HG02852 (cell line): ENCODE data around the gene ZNF521.
A peak's percentile ranks its signal among the peaks of the same experiment; 100 is the strongest.

ENCODE experiments used
- ATAC-seq: cut with Tn5 transposase; IDR thresholded peaks from one replicate; pipeline ENCODE4 v1.9.1; 2021; ENCODE audit warnings: mild to moderate bottlenecking, moderate library complexity; ENCODE audit not compliant: unreplicated experiment

Gene ZNF521

GRCh38 chr18:25175558-25176517 is 176.1 kb downstream of the ZNF521 start:
- ATAC-seq: no peak

GRCh38 chr18:25174324-25174723 is 177.6 kb downstream of the ZNF521 start:
- ATAC-seq: no peak

- ATAC-seq: no peak
Observed at GRCh38 chr18:25171334-25171733, 180.6 kb downstream of the ZNF521 start.

- ATAC-seq: no peak
Observed at GRCh38 chr18:25170402-25170801, 181.6 kb downstream of the ZNF521 start.

GRCh38 chr18:25169701-25170100 is 182.3 kb downstream of the ZNF521 start:
- ATAC-seq: no peak

DNA sequence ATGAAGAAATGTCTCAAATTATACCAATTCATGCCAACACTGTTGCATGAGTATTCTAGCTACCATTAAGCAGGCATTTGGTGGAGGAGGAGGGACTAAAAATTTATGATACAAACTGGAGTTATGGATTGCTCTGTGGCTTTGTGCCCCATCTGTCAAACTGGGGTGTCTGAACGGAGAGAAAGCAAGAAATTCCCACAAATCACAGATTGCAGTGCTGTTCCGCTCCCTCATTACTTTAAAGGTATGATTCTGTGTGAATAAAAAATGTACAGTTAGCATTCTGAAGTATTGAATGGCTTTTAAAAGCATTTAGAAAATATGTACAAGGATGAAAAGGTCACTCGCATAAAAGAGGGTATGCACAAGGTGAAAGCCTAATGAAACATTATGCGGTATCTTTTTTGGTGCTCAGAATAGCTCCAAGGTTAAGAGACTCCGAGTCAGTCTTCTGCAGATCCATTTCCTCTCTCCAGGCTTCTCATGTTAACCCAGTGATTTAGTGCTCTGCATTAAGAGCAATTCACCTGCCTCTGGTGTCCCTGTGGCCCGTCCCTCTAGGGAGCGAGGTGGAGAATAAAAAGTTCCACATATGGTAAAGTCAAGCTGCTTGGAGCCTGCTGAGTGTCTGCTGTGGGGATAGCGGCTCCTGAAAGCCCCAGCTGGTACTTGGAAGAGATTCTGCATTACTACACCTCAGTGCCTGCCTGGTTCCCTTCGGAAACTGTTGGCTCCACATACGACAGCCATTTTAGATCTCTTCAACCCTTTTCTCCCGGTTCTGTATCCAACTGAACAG is 184.2 kb downstream of the ZNF521 start:
- ATAC-seq: no peak

GRCh38 chr18:25166113-25166512 is 185.9 kb downstream of the ZNF521 start:
- ATAC-seq: no peak

DNA sequence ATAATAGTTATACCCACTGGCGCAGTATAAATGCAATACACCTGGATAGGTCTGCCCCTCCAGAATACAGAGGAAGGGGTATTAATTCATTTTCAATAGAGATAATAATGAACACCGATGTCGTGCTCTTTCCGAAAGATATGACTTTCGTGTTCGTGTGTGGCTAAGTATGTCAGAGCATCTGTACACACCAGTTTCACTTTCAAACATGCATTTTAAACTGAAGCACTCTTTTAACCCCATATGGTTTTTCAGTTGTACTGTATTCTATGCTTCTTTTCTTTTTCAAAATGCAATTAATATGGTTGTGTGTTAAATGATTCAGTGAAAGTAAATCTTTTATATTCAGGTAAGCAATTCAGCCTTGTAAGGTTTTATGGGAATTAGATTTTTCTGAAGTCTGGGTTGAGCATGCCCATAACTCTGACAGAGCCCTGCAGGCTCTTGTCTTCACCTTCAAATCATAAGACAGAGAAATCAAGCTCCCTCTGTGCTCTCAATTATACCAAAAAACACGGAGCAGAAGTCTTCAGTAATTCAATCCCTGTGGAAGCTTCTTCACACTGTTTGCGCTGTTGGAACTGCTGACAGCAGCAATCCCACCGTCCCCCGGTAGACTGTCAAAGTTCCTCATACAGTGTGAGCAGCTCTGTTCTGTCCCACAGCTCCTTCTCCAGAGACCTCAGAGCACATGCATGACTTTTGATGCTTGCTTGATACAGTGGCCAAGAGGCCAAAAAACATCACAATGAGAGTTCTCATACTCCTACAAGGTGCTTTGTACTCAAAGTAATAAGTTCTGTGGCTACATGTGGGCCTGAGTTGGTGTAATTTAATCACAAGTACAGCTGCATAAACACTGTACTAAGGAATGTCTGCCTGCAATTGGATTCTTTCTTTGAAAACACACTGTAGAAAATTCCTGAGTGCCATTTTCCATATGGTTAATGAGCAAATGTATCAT is 186.8 kb downstream of the ZNF521 start:
- ATAC-seq: peak; percentile 91

DNA sequence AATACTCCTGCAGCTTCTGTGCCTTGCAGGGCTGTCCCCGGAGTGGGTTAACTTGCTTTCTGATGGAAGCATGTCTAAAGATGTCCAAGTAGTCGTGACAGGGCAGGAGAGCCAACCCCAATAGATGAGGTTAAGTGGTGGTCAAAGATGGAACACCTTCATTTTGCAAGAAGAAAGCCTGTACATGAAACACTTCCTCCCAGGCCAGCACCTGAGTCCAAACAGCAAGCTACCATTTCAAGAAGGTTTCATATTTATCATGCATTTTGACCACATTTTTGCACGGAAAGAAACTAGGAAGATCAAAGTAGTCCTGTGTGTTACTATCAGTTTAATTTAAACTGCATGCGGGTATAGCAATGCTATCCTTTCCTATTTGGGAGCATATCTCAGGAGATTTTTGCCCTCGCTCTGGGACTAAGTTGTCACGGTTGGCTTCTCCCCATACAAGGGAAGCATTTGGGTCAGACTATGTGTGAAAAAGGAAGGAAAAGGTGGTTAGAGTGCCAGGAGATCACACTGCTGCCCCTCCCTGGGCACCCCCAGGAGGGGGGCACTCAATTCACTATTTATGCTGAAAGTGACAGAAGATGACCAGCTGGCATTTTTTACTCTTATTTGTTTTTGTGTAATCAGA is 187.6 kb downstream of the ZNF521 start:
- ATAC-seq: peak; percentile 38

- ATAC-seq: no peak
Observed at GRCh38 chr18:25153426-25153825, 198.5 kb downstream of the ZNF521 start.

GRCh38 chr18:25147877-25148488 is 204.0 kb downstream of the ZNF521 start:
- no peak for ATAC-seq

DNA sequence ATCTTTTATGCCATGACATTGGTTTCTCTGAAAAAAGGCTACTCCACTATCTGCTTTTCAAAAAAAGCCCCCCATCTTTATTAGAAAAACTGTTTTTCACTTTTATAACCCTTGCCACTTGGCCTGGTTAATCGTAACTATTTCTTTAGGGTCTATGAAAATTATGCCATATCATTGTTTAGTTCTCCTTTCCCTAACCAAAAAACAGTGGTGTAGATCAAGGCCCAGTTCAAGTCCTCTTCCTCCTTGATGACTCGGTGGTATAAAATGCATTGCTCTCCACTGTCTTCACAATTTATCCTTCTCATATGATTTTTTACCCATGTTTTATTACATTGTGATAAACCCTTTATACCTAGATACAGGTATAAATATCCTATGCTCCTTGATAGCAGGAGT is 205.5 kb downstream of the ZNF521 start:
- ATAC-seq: no peak

DNA sequence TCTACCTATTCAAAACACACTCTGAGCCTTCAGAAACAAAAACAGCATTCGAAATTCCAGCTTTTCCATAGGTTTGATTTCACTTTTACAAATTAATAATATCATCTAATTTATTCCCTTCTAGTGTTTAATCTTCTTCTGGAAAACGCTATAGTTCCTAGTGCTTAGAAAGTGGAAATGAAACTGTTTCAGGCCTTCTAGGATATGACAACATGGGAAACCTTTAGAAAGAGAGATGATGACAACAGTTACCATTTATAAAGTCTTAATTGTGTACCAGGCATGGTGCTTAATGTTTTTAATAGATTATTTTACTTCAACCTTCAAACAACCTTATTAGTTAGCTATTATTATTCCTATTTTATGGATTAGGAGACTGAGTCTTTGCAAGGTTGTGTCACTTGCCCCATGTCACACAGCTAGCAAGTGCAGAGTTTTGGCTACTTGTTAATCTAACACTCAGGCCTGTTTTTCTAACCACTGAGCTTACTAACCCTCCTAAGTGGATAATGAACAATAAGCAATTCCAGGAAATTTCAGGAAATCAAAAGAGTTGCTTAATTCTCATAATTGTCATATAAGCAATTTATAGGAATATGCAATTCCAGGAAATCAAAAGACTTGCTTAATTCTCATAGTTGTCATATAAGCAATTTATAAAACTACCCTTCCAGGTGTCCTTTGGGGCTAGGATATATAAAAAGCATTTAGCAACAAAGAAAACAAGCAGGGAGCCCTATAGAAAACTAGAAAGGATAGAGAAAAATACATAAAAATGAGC is 206.0 kb downstream of the ZNF521 start:
- no peak for ATAC-seq

- no peak for ATAC-seq
Observed at GRCh38 chr18:25144820-25145219, 207.1 kb downstream of the ZNF521 start.

DNA sequence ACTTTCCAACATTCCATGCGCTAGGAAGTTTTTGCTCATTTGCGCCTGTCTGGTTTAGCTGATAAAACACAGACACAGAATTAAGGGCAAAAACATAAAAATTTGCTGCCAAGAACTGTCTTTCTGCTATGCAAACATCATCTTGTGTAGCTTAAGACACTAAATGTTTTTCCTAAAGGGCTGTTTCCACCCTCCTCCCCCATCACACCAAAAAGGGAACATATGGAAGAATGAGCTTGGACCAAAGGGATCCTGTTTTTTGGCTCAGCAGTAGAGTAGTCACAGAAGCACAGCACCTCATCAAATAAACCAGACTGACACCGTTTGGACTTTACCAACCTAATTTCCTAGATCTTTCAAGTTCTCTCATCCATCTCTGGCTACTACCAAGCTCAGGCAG is 210.1 kb downstream of the ZNF521 start:
- no peak for ATAC-seq

- ATAC-seq: no peak
Observed at GRCh38 chr18:25141399-25141798, 210.6 kb downstream of the ZNF521 start.

DNA sequence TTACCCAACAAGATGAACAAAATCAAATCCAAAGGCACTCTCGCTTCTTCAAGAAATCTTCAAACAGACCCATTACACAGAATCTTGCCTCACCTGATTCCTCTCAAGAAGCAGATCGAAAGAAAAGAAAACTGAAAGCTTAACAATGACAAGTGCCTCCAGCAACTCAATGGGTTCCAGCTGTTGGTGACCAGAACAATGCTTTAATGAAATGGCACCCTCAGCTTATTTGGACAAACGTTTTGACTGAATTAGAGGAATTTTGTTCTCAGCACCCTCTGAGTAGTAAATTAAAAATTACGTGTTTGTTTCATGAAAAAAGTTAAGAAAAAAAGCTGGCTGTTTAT is 211.0 kb downstream of the ZNF521 start:
- ATAC-seq: no peak

DNA sequence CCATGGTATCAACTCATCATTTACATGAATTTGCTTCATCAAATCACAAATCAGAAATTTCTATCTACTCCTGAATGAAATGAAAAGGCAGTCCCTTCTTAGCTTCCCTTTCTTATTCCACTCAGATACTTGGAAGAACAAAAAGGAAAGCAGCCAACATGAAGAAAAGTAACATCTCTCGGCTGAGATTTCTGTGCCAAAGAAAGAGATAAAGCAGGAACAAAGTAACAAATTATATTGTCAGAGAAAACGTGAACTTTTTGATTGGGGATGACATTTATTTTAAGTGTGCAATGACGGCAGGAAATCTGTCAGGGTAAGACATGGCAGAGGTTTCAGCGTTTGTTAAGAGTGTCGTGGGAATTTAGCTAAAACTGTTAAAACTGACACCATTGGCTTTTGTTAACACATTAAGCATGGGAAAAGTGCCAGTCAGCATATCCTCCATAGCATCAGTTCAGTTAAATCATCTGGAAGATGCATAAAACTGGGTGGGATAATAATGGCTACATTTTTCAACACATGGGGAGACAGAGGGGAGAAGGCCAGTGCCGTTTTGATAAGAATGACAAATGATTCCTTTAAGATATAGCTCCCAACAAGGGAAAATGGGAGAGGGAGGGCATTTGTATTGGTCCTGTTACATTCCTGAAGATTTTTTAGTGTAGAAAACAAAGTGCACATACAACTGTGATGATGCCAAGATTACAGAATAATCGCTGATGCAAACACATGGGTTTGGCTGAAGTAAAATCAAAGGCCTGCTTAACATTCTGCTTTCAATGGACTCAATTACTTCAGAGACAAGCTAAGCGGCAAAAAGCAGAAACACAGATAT is 211.6 kb downstream of the ZNF521 start:
- ATAC-seq: no peak

DNA sequence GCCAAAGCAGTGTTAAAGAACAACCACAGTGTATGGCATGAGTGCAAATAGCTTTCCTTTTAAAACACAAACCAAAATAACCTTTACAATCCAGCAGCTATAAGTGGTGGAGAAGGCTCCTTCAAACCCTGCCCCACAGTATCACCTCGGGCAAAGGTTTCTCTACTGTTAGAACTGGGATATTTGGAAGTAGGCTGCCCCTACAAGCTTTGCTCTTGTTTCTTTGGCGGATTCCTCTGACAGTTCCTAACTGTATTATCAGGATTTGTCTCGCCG is 214.8 kb downstream of the ZNF521 start:
- ATAC-seq: no peak
